ENCODE data around the gene SAV1.
"Not testable (repeated sequence)": the region's sequence is repeated elsewhere in the genome, so short reads cannot be mapped to it uniquely, and the experiment has no call there.

Gene SAV1

GRCh38 chr14:50647753-50648152 is 20.4 kb downstream of the SAV1 start:
- TF ChIP-seq, protein P1, sequence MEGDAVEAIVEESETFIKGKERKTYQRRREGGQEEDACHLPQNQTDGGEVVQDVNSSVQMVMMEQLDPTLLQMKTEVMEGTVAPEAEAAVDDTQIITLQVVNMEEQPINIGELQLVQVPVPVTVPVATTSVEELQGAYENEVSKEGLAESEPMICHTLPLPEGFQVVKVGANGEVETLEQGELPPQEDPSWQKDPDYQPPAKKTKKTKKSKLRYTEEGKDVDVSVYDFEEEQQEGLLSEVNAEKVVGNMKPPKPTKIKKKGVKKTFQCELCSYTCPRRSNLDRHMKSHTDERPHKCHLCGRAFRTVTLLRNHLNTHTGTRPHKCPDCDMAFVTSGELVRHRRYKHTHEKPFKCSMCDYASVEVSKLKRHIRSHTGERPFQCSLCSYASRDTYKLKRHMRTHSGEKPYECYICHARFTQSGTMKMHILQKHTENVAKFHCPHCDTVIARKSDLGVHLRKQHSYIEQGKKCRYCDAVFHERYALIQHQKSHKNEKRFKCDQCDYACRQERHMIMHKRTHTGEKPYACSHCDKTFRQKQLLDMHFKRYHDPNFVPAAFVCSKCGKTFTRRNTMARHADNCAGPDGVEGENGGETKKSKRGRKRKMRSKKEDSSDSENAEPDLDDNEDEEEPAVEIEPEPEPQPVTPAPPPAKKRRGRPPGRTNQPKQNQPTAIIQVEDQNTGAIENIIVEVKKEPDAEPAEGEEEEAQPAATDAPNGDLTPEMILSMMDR (conservative IDR thresholded peaks at IDR 0.05; ENCODE audit: low read depth, low read length) = no peak
- no peak overlapping the region for H3K4me3 ChIP-seq (ENCODE audit: low read depth, low read length)
- no peak for DNase-seq (ENCODE audit: low read depth)

- no peak for DNase-seq (ENCODE audit: low read depth)
- TF ChIP-seq, protein P1 (conservative IDR thresholded peaks at IDR 0.05; ENCODE audit: low read depth, low read length) = no peak
- no peak overlapping the region for H3K4me3 ChIP-seq (ENCODE audit: low read depth, low read length)
Measured at GRCh38 chr14:50647282-50647681, 20.8 kb downstream of the SAV1 start.

- DNase-seq (ENCODE audit: low read depth) = peak; percentile 36
- TF ChIP-seq, protein P1 (conservative IDR thresholded peaks at IDR 0.05; ENCODE audit: low read depth, low read length) = no peak
Measured at GRCh38 chr14:50635141-50635540, 33.0 kb downstream of the SAV1 start.

GRCh38 chr14:50633954-50634353 is 34.2 kb downstream of the SAV1 start:
- no peak for DNase-seq (ENCODE audit: low read depth)
- TF ChIP-seq, protein P1 (conservative IDR thresholded peaks at IDR 0.05; ENCODE audit: low read depth, low read length) = no peak
- H3K4me3 ChIP-seq (ENCODE audit: low read depth, low read length) = no peak overlapping the region

More at GRCh38 chr14:50635141-50635540, 33.0 kb downstream of the SAV1 start:
- H3K4me3 ChIP-seq (ENCODE audit: low read depth, low read length) = no peak overlapping the region

DNA sequence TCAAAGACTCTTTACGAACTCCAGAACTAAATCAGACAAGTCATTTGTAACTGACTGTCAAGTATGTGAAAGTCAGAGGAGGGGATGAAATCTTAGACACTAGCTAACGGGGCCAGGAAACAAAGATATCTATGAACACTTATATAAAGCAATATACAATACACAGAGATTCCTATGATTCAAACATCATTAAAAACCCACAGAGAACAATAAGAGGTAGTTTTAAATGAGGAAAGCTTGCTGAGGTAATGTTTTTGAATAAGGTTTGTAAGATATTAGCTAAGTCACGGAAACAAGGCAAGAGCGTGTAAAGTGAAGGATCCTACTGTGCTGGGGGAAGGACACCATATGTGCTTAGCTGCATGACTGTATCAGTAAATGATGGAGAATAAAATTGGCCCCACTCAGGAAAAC is 36.7 kb downstream of the SAV1 start:
- TF ChIP-seq, protein P1 (conservative IDR thresholded peaks at IDR 0.05; ENCODE audit: low read depth, low read length) = no peak
- DNase-seq (ENCODE audit: low read depth) = no peak
- H3K4me3 ChIP-seq (ENCODE audit: low read depth, low read length) = no peak overlapping the region

DNA sequence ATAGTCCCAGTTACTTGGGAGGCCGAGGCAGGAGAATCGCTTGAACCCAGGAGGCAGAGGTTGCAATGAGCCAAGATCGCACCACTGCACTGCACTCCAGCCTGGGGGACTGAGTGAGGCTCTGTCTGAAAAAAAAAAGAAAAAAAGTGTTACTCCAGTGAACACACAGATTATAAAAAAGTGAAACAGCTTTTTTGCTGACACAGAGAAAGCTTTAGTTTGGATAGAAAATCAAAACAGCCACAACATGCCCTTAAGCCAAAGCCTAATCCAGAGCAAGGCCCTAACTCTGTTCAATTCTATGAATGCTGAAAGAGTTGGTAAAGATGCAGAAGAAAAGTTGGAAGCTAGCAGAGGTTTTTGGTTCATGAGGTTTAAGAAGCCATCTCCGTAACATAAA is 43.2 kb downstream of the SAV1 start:
- DNase-seq (ENCODE audit: low read depth); H3K4me3 ChIP-seq (ENCODE audit: low read depth, low read length): not testable (repeated sequence)

- no peak overlapping the region for H3K4me3 ChIP-seq (ENCODE audit: low read depth, low read length)
- no peak for DNase-seq (ENCODE audit: low read depth)
- TF ChIP-seq, protein P1 (conservative IDR thresholded peaks at IDR 0.05; ENCODE audit: low read depth, low read length) = no peak
Measured at GRCh38 chr14:50624447-50624846, 43.7 kb downstream of the SAV1 start.

- no peak for DNase-seq (ENCODE audit: low read depth)
- TF ChIP-seq, protein P1 (conservative IDR thresholded peaks at IDR 0.05; ENCODE audit: low read depth, low read length) = no peak
- H3K4me3 ChIP-seq (ENCODE audit: low read depth, low read length) = no peak overlapping the region
Measured at GRCh38 chr14:50622978-50623377, 45.1 kb downstream of the SAV1 start.
